ENCODE results near the gene DENR.

Gene DENR

DNA sequence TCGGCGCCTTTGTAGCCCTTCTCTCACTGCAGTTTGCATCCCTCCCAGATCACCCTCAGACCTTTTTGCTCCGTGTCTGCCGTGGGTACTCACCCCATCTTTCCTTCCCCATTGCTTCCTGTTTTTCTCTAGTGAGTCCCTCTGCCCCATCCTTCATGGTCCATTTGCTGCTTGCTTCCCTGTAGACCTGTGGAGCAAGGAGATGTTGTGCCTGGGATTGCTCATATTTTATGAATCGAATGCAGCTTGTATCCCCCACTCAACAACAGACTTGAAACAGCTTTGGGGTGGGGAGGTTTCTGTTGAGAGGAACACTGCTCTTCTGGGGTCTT lies 661 bp downstream of the DENR start:
- DNase-seq = no peak
- Histone ChIP-seq H3K4me1 (ENCODE audit: low read length) (peaks cover 8% of the 10 kb centered on the region), H3K4me3 (ENCODE audit: low read length) (peak overlapping the region; percentile 79), H4K20me1 (ENCODE audit: insufficient read depth, low read length) (no peaks in the 10 kb centered on the region), H3K4me2 (ENCODE audit: low read depth, low read length) (peak overlapping the region; percentile 88), H3K79me2 (ENCODE audit: low read length) (peaks cover 14% of the 10 kb centered on the region), H3K36me3 (replicated peaks; ENCODE audit: insufficient read depth, low read length) (no peaks in the 10 kb centered on the region), H3F3A (ENCODE audit: insufficient read depth, low read length) (no peaks in the 10 kb centered on the region), H3K9ac (ENCODE audit: low read length) (peak overlapping the region; percentile 81), H3K27me3 (replicated peaks; ENCODE audit: insufficient read depth, low read length) (no peaks in the 10 kb centered on the region), H3K9me2 (replicated peaks; ENCODE audit: insufficient read depth, low read length) (no peaks in the 10 kb centered on the region), H3K9me3 (replicated peaks; ENCODE audit: insufficient read depth, low read length) (no peaks in the 10 kb centered on the region), H2AFZ (ENCODE audit: low read length) (peak overlapping the region; percentile 63; the same call in 1 of the 2 replicates), H3K27ac (ENCODE audit: low read length) (no peak overlapping the region)
- no peak for TF ChIP-seq EZH2 (optimal IDR thresholded peaks at IDR 0.05; ENCODE audit: low read depth, low read length)

DNA sequence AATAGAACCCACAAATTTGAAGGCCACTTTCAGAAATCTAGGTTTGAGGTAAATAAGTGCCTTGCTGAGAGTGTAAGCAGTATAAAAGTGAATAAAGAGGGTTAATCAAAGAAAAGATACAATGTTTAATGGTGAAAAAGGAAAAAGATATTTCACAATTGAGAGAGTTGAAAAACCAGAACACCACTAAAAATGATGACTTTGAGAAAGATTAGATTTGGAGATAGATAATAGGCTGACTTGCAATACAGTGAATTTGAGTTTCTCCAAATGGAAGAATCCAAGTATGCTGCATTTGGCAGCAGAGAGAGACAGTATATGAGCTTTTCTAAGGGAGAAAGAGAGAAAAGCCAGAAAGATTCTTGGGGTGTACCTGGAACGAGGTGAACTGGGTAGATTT lies 2.2 kb downstream of the DENR start:
- no peaks in the 10 kb centered on the region for H3K9me2 ChIP-seq (replicated peaks; ENCODE audit: insufficient read depth, low read length)
- peaks cover 8% of the 10 kb centered on the region for H3K4me1 ChIP-seq (ENCODE audit: low read length)
- no peak overlapping the region for H3K9ac ChIP-seq (ENCODE audit: low read length)
- no peaks in the 10 kb centered on the region for H4K20me1 ChIP-seq (ENCODE audit: insufficient read depth, low read length)
- TF ChIP-seq, protein P1, sequence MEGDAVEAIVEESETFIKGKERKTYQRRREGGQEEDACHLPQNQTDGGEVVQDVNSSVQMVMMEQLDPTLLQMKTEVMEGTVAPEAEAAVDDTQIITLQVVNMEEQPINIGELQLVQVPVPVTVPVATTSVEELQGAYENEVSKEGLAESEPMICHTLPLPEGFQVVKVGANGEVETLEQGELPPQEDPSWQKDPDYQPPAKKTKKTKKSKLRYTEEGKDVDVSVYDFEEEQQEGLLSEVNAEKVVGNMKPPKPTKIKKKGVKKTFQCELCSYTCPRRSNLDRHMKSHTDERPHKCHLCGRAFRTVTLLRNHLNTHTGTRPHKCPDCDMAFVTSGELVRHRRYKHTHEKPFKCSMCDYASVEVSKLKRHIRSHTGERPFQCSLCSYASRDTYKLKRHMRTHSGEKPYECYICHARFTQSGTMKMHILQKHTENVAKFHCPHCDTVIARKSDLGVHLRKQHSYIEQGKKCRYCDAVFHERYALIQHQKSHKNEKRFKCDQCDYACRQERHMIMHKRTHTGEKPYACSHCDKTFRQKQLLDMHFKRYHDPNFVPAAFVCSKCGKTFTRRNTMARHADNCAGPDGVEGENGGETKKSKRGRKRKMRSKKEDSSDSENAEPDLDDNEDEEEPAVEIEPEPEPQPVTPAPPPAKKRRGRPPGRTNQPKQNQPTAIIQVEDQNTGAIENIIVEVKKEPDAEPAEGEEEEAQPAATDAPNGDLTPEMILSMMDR (IDR thresholded peaks at IDR 0.05; ENCODE audit: low read length) = no peak
- TF ChIP-seq EZH2 (optimal IDR thresholded peaks at IDR 0.05; ENCODE audit: low read depth, low read length) (no peak), EZH2phosphoT487 (IDR thresholded peaks at IDR 0.05; ENCODE audit: low read length) (no peak)
- peaks cover 15% of the 10 kb centered on the region for H3K79me2 ChIP-seq (ENCODE audit: low read length)
- H3K36me3 ChIP-seq (replicated peaks; ENCODE audit: insufficient read depth, low read length) = no peaks in the 10 kb centered on the region
- no peaks in the 10 kb centered on the region for H3K27me3 ChIP-seq (replicated peaks; ENCODE audit: insufficient read depth, low read length)
- no peak overlapping the region for H3K4me3 ChIP-seq (ENCODE audit: low read length)
- H3K4me2 ChIP-seq (ENCODE audit: low read depth, low read length) = no peak overlapping the region
- H3K9me3 ChIP-seq (replicated peaks; ENCODE audit: insufficient read depth, low read length) = no peaks in the 10 kb centered on the region
- H3K27ac ChIP-seq (ENCODE audit: low read length) = no peak overlapping the region
- no peak for DNase-seq
- no peak overlapping the region for H2AFZ ChIP-seq (ENCODE audit: low read length)
- no peaks in the 10 kb centered on the region for H3F3A ChIP-seq (ENCODE audit: insufficient read depth, low read length)

DNA sequence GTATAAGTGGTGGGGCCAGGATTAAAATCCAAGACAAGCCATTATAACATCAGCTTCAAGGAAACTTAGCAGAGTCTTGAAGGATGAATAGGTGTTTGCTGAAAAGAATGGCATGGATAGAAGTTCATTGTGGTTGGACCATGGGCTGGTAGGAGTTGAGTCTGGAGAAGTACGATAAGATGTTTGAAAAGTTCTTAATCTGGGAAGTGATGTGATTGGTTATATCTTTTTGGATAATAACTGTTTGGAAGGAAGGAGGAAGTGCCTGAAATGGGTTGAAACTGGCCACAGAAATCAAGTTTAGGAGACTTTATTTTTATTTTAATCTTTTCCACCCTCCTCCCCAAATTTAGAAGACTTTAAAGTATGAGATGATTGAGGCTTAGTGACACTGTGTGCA lies 4.9 kb downstream of the DENR start:
- Histone ChIP-seq H3K9ac (ENCODE audit: low read length) (no peak overlapping the region), H3F3A (ENCODE audit: insufficient read depth, low read length) (no peaks in the 10 kb centered on the region), H3K36me3 (replicated peaks; ENCODE audit: insufficient read depth, low read length) (no peaks in the 10 kb centered on the region), H3K4me1 (ENCODE audit: low read length) (peaks cover 8% of the 10 kb centered on the region), H3K9me2 (replicated peaks; ENCODE audit: insufficient read depth, low read length) (no peaks in the 10 kb centered on the region), H3K9me3 (replicated peaks; ENCODE audit: insufficient read depth, low read length) (no peaks in the 10 kb centered on the region), H2AFZ (ENCODE audit: low read length) (no peak overlapping the region), H3K27ac (ENCODE audit: low read length) (no peak overlapping the region), H3K79me2 (ENCODE audit: low read length) (peaks cover 17% of the 10 kb centered on the region), H3K4me2 (ENCODE audit: low read depth, low read length) (no peak overlapping the region), H4K20me1 (ENCODE audit: insufficient read depth, low read length) (no peaks in the 10 kb centered on the region), H3K4me3 (ENCODE audit: low read length) (no peak overlapping the region), H3K27me3 (replicated peaks; ENCODE audit: insufficient read depth, low read length) (no peaks in the 10 kb centered on the region)
- TF ChIP-seq EZH2 (optimal IDR thresholded peaks at IDR 0.05; ENCODE audit: low read depth, low read length) = no peak
- no peak for TF ChIP-seq EZH2phosphoT487 (IDR thresholded peaks at IDR 0.05; ENCODE audit: low read length)
- TF ChIP-seq, protein P1 (IDR thresholded peaks at IDR 0.05; ENCODE audit: low read length) = no peak
- DNase-seq = no peak

DNA sequence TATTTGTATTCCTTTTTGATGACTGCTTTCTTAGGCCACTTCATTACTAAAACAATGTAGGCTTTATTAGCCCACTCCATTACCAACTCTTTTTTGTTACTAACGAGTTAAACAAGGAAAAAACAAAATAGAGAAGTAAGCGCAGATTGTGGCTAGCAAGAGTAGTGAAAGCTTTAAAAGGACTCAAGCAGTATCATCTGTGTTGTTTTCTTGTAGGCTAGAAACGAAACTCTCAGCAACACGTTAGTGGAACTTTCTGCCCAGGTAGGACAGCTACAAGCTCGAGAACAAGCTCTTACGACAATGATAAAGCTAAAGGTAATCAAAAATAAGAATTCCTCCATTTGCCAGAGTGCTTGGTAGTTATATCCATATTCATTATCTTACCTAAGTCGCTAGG lies 32.9 kb downstream of the DENR start:
- Histone ChIP-seq H3K27ac (ENCODE audit: low read length) (no peak overlapping the region), H3K36me3 (replicated peaks; ENCODE audit: insufficient read depth, low read length) (no peaks in the 10 kb centered on the region), H3K4me2 (ENCODE audit: low read depth, low read length) (peak overlapping the region; percentile 66), H2AFZ (ENCODE audit: low read length) (no peak overlapping the region), H3K4me3 (ENCODE audit: low read length) (peak overlapping the region; percentile 33), H3K9me3 (replicated peaks; ENCODE audit: insufficient read depth, low read length) (no peaks in the 10 kb centered on the region), H3F3A (ENCODE audit: insufficient read depth, low read length) (0 out of 2 replicates have a peak, but pooled peaks cover 3% of the 10 kb centered on the region), H3K4me1 (ENCODE audit: low read length) (no peaks in the 10 kb centered on the region), H3K9me2 (replicated peaks; ENCODE audit: insufficient read depth, low read length) (no peaks in the 10 kb centered on the region), H3K9ac (ENCODE audit: low read length) (no peak overlapping the region), H4K20me1 (ENCODE audit: insufficient read depth, low read length) (no peaks in the 10 kb centered on the region), H3K79me2 (ENCODE audit: low read length) (no peaks in the 10 kb centered on the region), H3K27me3 (replicated peaks; ENCODE audit: insufficient read depth, low read length) (no peaks in the 10 kb centered on the region)
- TF ChIP-seq EZH2phosphoT487 (IDR thresholded peaks at IDR 0.05; ENCODE audit: low read length) = no peak
- no peak for TF ChIP-seq EZH2 (optimal IDR thresholded peaks at IDR 0.05; ENCODE audit: low read depth, low read length)
- TF ChIP-seq, protein P1 (IDR thresholded peaks at IDR 0.05; ENCODE audit: low read length) = no peak
- peak; percentile 40 for DNase-seq
